Osteoblast (primary cell): ENCODE data around the gene MANF. TPM values are rescaled to one million over a fixed set of nuclear protein-coding genes. Genes with fewer than 3 reads are reported as not detected.

Experiments used
- DNase-seq: peaks from one replicate; pipeline ENCODE4 v3.0.0; 2011; ENCODE audit warnings: low spot score, mixed read lengths; ENCODE audit not compliant: insufficient read length; ENCODE audit errors: missing footprints
- H2AFZ ChIP-seq: 2 replicates; pipeline ENCODE4 v1.6.0; 2011; ENCODE audit warnings: mild to moderate bottlenecking, low read length
- H3K27ac ChIP-seq: 2 replicates; pipeline ENCODE4 v1.5.1; 2011; ENCODE audit warnings: mild to moderate bottlenecking, low read depth, low read length, moderate library complexity
- H3K27me3 ChIP-seq: 2 replicates; pipeline ENCODE4 v1.6.0; 2012; ENCODE audit warnings: mild to moderate bottlenecking, control low read depth, inconsistent platforms, low read length, moderate library complexity; ENCODE audit not compliant: insufficient read depth
- H3K36me3 ChIP-seq: 2 replicates; pipeline ENCODE4 v1.5.1; 2011; ENCODE audit warnings: mild to moderate bottlenecking, low read length, control low read depth, moderate library complexity; ENCODE audit not compliant: insufficient read depth
- H3K4me1 ChIP-seq: 2 replicates; pipeline ENCODE4 v1.5.1; 2011; ENCODE audit warnings: mild to moderate bottlenecking, low read length, control low read depth, moderate library complexity; ENCODE audit not compliant: insufficient read depth
- H3K4me2 ChIP-seq: 2 replicates; pipeline ENCODE4 v1.6.0; 2011; ENCODE audit warnings: mild to moderate bottlenecking, low read length; ENCODE audit not compliant: insufficient read depth
- H3K4me3 ChIP-seq: fragments of 200-600 bp; sonication (generic); 3 replicates; pipeline ENCODE4 v1.5.1; 2012; ENCODE audit warnings: mild to moderate bottlenecking, low read length, inconsistent platforms; ENCODE audit not compliant: insufficient read depth
- H3K79me2 ChIP-seq: 2 replicates; pipeline ENCODE4 v1.6.0; 2012; ENCODE audit warnings: mild to moderate bottlenecking, low read length, control low read depth, inconsistent platforms; ENCODE audit not compliant: insufficient read depth
- H3K9me3 ChIP-seq: 2 replicates; pipeline ENCODE4 v1.5.1; 2011; ENCODE audit warnings: low read depth, low read length, control low read depth
- H4K20me1 ChIP-seq: 2 replicates; pipeline ENCODE4 v1.6.0; 2012; ENCODE audit warnings: mild to moderate bottlenecking, low read length, control low read depth; ENCODE audit not compliant: insufficient read depth
- CTCF ChIP-seq: IDR thresholded peaks from 2 replicates; pipeline ENCODE4 v1.5.1; 2011; ENCODE audit warnings: mild to moderate bottlenecking, low read depth, low read length, moderate library complexity; ENCODE audit errors: extremely low read depth
- total RNA-seq: library from RNA; depleted of rRNA; stranded (reverse); fragments of >200 nt; gene quantifications from 2 replicates; pipeline ENCODE4 v1.2.3, GENCODE V29; 2012

Gene MANF
- 37.3 and 40.4 TPM in 2 replicates for total RNA-seq

- Histone ChIP-seq H3K27ac (peak within 1 kb of the TSS; percentile 88), H3K9me3 (no peaks in the 10 kb centered on the region), H3K4me1 (peaks cover 28% of the 10 kb centered on the region), H3K79me2 (peaks cover 48% of the 10 kb centered on the region), H3K27me3 (no peaks in the 10 kb centered on the region), H3K4me2 (peak within 1 kb of the TSS; percentile 98), H2AFZ (peak within 1 kb of the TSS; percentile 98), H3K4me3 (peak within 1 kb of the TSS; percentile 97), H4K20me1 (peaks cover 31% of the 10 kb centered on the region), H3K36me3 (peaks cover 33% of the 10 kb centered on the region)
- no peak for TF ChIP-seq CTCF
- peak; percentile 100 for DNase-seq
Observed at GRCh38 chr3:51384726-51385473, at the start of gene MANF. Gene MANF, plus strand, starts transcription at chr3:51385291. Its CDS starts 52 bp downstream, at chr3:51385343.

GRCh38 chr3:51336261-51336660, 48.8 kb upstream of the MANF start:
- Histone ChIP-seq H4K20me1 (no peaks in the 10 kb centered on the region), H3K27ac (no peak overlapping the region), H2AFZ (no peak overlapping the region), H3K36me3 (no peaks in the 10 kb centered on the region), H3K27me3 (no peaks in the 10 kb centered on the region), H3K79me2 (no peaks in the 10 kb centered on the region), H3K4me3 (no peak overlapping the region), H3K4me2 (no peak overlapping the region), H3K4me1 (peaks cover 31% of the 10 kb centered on the region), H3K9me3 (no peaks in the 10 kb centered on the region)
- no peak for DNase-seq
- TF ChIP-seq CTCF, result no peak

- H4K20me1 ChIP-seq, result no peaks in the 10 kb centered on the region
- H2AFZ ChIP-seq, result no peak overlapping the region
- TF ChIP-seq CTCF, result no peak
- H3K9me3 ChIP-seq, result no peaks in the 10 kb centered on the region
- H3K4me3 ChIP-seq, result no peak overlapping the region
- DNase-seq, result no peak
- no peaks in the 10 kb centered on the region for H3K27me3 ChIP-seq
- H3K4me1 ChIP-seq, result peaks cover 38% of the 10 kb centered on the region
- no peak overlapping the region for H3K27ac ChIP-seq
- no peak overlapping the region for H3K4me2 ChIP-seq
- no peaks in the 10 kb centered on the region for H3K36me3 ChIP-seq
- H3K79me2 ChIP-seq, result no peaks in the 10 kb centered on the region
Observed at GRCh38 chr3:51337666-51338065, 47.4 kb upstream of the MANF start.

- Histone ChIP-seq H3K4me2 (no peak overlapping the region), H3K9me3 (no peaks in the 10 kb centered on the region), H3K27me3 (no peaks in the 10 kb centered on the region), H3K4me1 (peaks cover 38% of the 10 kb centered on the region), H3K79me2 (no peaks in the 10 kb centered on the region), H3K27ac (no peak overlapping the region), H4K20me1 (no peaks in the 10 kb centered on the region), H2AFZ (peak overlapping the region; percentile 52), H3K4me3 (no peak overlapping the region), H3K36me3 (no peaks in the 10 kb centered on the region)
- DNase-seq, result no peak
- no peak for TF ChIP-seq CTCF
Observed at GRCh38 chr3:51338632-51339031, 46.5 kb upstream of the MANF start.
